Measurements from ENCODE around the gene ADAM23.

ADAM23 gene

GRCh38 chr2:206443735-206444527 lies 599 bp downstream of the ADAM23 start:
- DNase-seq (ENCODE audit: low read depth): no peak

GRCh38 chr2:206445948-206446347 lies 2.6 kb downstream of the ADAM23 start:
- no peak for DNase-seq (ENCODE audit: low read depth)

GRCh38 chr2:206452242-206452641 lies 8.9 kb downstream of the ADAM23 start:
- no peak for DNase-seq (ENCODE audit: low read depth)

- no peak for DNase-seq (ENCODE audit: low read depth)
Measured at GRCh38 chr2:206452750-206453149, 9.4 kb downstream of the ADAM23 start.

- no peak for DNase-seq (ENCODE audit: low read depth)
Measured at GRCh38 chr2:206456078-206456754, 12.9 kb downstream of the ADAM23 start.

GRCh38 chr2:206457188-206457634 lies 13.9 kb downstream of the ADAM23 start:
- no peak for DNase-seq (ENCODE audit: low read depth)

GRCh38 chr2:206462240-206462854 lies 19.0 kb downstream of the ADAM23 start:
- DNase-seq (ENCODE audit: low read depth): no peak

GRCh38 chr2:206463685-206464084 lies 20.4 kb downstream of the ADAM23 start:
- DNase-seq (ENCODE audit: low read depth): no peak

- no peak for DNase-seq (ENCODE audit: low read depth)
Measured at GRCh38 chr2:206464597-206464996, 21.3 kb downstream of the ADAM23 start.

- DNase-seq (ENCODE audit: low read depth): no peak
Measured at GRCh38 chr2:206471524-206472062, 28.3 kb downstream of the ADAM23 start.

GRCh38 chr2:206472094-206472493 lies 28.8 kb downstream of the ADAM23 start:
- DNase-seq (ENCODE audit: low read depth): no peak

GRCh38 chr2:206474099-206474498 lies 30.8 kb downstream of the ADAM23 start:
- no peak for DNase-seq (ENCODE audit: low read depth)

GRCh38 chr2:206477296-206477695 lies 34.0 kb downstream of the ADAM23 start:
- DNase-seq (ENCODE audit: low read depth): no peak

- DNase-seq (ENCODE audit: low read depth): no peak
Measured at GRCh38 chr2:206478340-206478739, 35.0 kb downstream of the ADAM23 start.

- no peak for DNase-seq (ENCODE audit: low read depth)
Measured at GRCh38 chr2:206480161-206480560, 36.8 kb downstream of the ADAM23 start.

GRCh38 chr2:206480620-206481019 lies 37.3 kb downstream of the ADAM23 start:
- no peak for DNase-seq (ENCODE audit: low read depth)

GRCh38 chr2:206481056-206481455 lies 37.7 kb downstream of the ADAM23 start:
- no peak for DNase-seq (ENCODE audit: low read depth)

- no peak for DNase-seq (ENCODE audit: low read depth)
Measured at GRCh38 chr2:206482123-206482522, 38.8 kb downstream of the ADAM23 start.

GRCh38 chr2:206482633-206483032 lies 39.3 kb downstream of the ADAM23 start:
- no peak for DNase-seq (ENCODE audit: low read depth)

GRCh38 chr2:206488053-206488452 lies 44.7 kb downstream of the ADAM23 start:
- no peak for DNase-seq (ENCODE audit: low read depth)

- DNase-seq (ENCODE audit: low read depth): no peak
Measured at GRCh38 chr2:206488623-206489022, 45.3 kb downstream of the ADAM23 start.

GRCh38 chr2:206494061-206494460 lies 50.7 kb downstream of the ADAM23 start:
- no peak for DNase-seq (ENCODE audit: low read depth)

GRCh38 chr2:206502729-206503128 lies 59.4 kb downstream of the ADAM23 start:
- DNase-seq (ENCODE audit: low read depth): no peak
